Esophagus squamous epithelium (tissue), 5 donors: ENCODE results near the gene KLHL7. TPM values are rescaled to one million over a fixed set of nuclear protein-coding genes. Genes with fewer than 3 reads are reported as not detected.

Experiments
- DNase-seq: peaks from one replicate; lab custom pipeline; 2025; lab: John Stamatoyannopoulos, UW
- H3K27ac ChIP-seq, 4 donors: fragments of 200-600 bp; sonication (generic); one replicate each; pipeline ENCODE4 v1.5.1; 2016 to 2019; ENCODE audit warnings: mild to moderate bottlenecking in 1 of 4
- H3K27me3 ChIP-seq, 4 donors: fragments of 200-600 bp; sonication (generic); 1 replicate in 3 of 4; 2 replicates in 1 of 4; pipeline versions ENCODE4 v1.5.1 to v1.6.0; 2017 to 2021; ENCODE audit warnings: antibody characterized with exemption in 1 of 4
- H3K36me3 ChIP-seq, 3 donors: fragments of 200-600 bp; sonication (generic); one replicate each; pipeline ENCODE4 v1.5.1; 2016 to 2019
- H3K4me1 ChIP-seq, 3 donors: fragments of 200-600 bp; sonication (generic); one replicate each; pipeline ENCODE4 v1.5.1; 2017 to 2019
- H3K4me3 ChIP-seq, 4 donors: fragments of 200-600 bp; sonication (generic); 1 replicate in 3 of 4; 2 replicates in 1 of 4; pipeline ENCODE4 v1.5.1; 2016 to 2019; ENCODE audit warnings: mild to moderate bottlenecking in 2 of 4, moderate library complexity in 1 of 4
- H3K9me3 ChIP-seq, 3 donors: fragments of 200-600 bp; sonication (generic); one replicate each; pipeline ENCODE4 v1.5.1; 2016 to 2019
- CTCF ChIP-seq, 6 experiments: fragments of 450-650 bp in 4 of 6; fragments of 200-600 bp in 2 of 6; sonication (generic) in 2 of 6; IDR thresholded peaks; one replicate each; pipeline ENCODE4 v1.5.1; 2016 to 2019; ENCODE audit warnings: antibody characterized with exemption in 6 of 6, mild to moderate bottlenecking in 4 of 6, moderate library complexity in 4 of 6
- POLR2A ChIP-seq, 4 donors: fragments of 450-650 bp; IDR thresholded peaks; one replicate each; pipeline ENCODE4 v1.6.1; 2017; ENCODE audit warnings: antibody characterized with exemption in 4 of 4, mild to moderate bottlenecking in 4 of 4, moderate library complexity in 3 of 4
- WGBS, 2 donors: methylation state at CpG; one replicate each; pipeline ENCODE4 v1.1.5; 2018; 5-methylcytosine and 5-hydroxymethylcytosine counted together
- intact Hi-C: fragments of 100-400 bp; cut with DNase I; formaldehyde crosslinking; loops from one replicate; pipeline ENCODE4 v1.15.0; 2022
- total RNA-seq, 4 donors: library from RNA; depleted of rRNA; stranded (reverse); fragments of >200 nt; gene quantifications; one replicate each; pipeline ENCODE4 v1.1.0, GENCODE V29; 2016
- donor health status: DM: yes; HTN: yes; CAD: no.

KLHL7 gene
- total RNA-seq, 4 donors from 2014 or later: 16.3 to 26.9 (median 20.5) TPM

DNA sequence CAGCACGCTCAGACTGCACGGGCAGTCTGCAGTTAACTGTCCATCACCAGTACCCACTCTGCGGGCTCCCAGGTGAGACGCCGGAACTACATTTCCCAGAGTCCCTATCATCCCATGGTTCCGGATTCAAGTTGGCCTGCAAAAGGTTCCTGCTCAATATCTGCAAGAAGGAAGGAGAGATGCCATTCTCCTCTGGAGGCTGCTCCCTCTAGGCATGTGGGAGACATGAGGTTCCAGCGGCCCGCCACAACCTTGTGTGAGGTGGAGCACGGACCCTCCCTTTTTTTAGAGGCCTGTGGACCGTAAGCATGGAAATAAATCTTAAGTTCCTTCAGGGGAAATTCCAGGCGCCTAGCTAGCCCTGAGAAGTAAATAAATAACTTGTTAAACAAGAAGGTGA, 106.0 kb downstream of the KLHL7 start:
- 66 to 81% methylated on average over 7 to 8 of the region's 11 CpGs for WGBS, 2 donors
- H3K36me3 ChIP-seq: no peaks in the 10 kb centered on the region
- intact Hi-C loops: no loop called here

GRCh38 chr7:23212395-23212794, 106.8 kb downstream of the KLHL7 start:
- Histone ChIP-seq H3K4me3 (no peak overlapping the region), H3K4me1 (no peaks in the 10 kb centered on the region), H3K9me3 (no peaks in the 10 kb centered on the region), H3K36me3 (no peaks in the 10 kb centered on the region), H3K27ac (no peak overlapping the region), H3K27me3 (no peaks in the 10 kb centered on the region)
- intact Hi-C loops: no loop called here
- TF ChIP-seq POLR2A (IDR thresholded peaks at IDR 0.05): no peak
- no peak for TF ChIP-seq CTCF (IDR thresholded peaks at IDR 0.05)
- DNase-seq: no peak
- WGBS, 2 donors: 85 to 88% methylated on average over 2 of the region's 2 CpGs

More for the DNA sequence above, 106.0 kb downstream of the KLHL7 start:
- TF ChIP-seq POLR2A (IDR thresholded peaks at IDR 0.05) (no peak), CTCF (IDR thresholded peaks at IDR 0.05) (no peak)
- no peak overlapping the region for H3K4me3 ChIP-seq
- no peak overlapping the region for H3K27ac ChIP-seq
- no peaks in the 10 kb centered on the region for H3K9me3 ChIP-seq
- H3K27me3 ChIP-seq: no peaks in the 10 kb centered on the region
- no peaks in the 10 kb centered on the region for H3K4me1 ChIP-seq
- DNase-seq: no peak

- 67 to 79% methylated on average over 4 of the region's 4 CpGs for WGBS, 2 donors
- intact Hi-C loops: no loop called here
- Histone ChIP-seq H3K4me3 (no peak overlapping the region), H3K27ac (no peak overlapping the region), H3K4me1 (no peaks in the 10 kb centered on the region), H3K27me3 (no peaks in the 10 kb centered on the region), H3K36me3 (no peaks in the 10 kb centered on the region), H3K9me3 (no peaks in the 10 kb centered on the region)
- DNase-seq: no peak
- TF ChIP-seq CTCF (IDR thresholded peaks at IDR 0.05) (no peak), POLR2A (IDR thresholded peaks at IDR 0.05) (no peak)
Observed at GRCh38 chr7:23212841-23213240, 107.3 kb downstream of the KLHL7 start.

- Histone ChIP-seq H3K27ac (no peak overlapping the region), H3K4me3 (no peak overlapping the region), H3K4me1 (no peaks in the 10 kb centered on the region), H3K27me3 (no peaks in the 10 kb centered on the region), H3K36me3 (no peaks in the 10 kb centered on the region), H3K9me3 (no peaks in the 10 kb centered on the region)
- TF ChIP-seq POLR2A (IDR thresholded peaks at IDR 0.05) (no peak), CTCF (IDR thresholded peaks at IDR 0.05) (no peak)
- intact Hi-C loops: no loop called here
- DNase-seq: no peak
- WGBS, 2 donors: 92 to 99% methylated on average over 11 of the region's 11 CpGs
Observed at GRCh38 chr7:23213755-23214154, 108.2 kb downstream of the KLHL7 start.

DNA sequence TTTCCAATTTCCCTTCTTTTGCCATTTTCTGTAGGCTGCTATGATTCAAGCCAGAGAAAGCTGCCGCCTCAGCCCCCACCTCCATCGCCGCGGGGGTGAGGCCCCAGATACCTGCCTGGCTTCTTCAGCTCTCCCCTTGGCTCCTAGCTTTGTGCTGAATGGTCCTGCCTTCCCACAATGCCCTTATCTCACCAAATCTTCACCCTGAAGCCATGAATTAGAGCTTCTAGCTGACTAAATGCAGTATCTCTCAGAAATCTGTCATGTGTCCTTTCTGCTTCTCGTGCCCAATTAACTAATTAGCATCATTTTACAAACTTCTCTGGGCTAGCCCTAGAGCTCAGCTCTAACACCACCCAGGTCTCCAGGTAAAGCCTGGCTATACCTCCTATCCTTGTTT, 108.8 kb downstream of the KLHL7 start:
- H3K4me3 ChIP-seq: no peak overlapping the region
- no peaks in the 10 kb centered on the region for H3K4me1 ChIP-seq
- no peak overlapping the region for H3K27ac ChIP-seq
- no peaks in the 10 kb centered on the region for H3K36me3 ChIP-seq
- no peak for DNase-seq
- WGBS, 2 donors: 84 to 88% methylated on average over 5 of the region's 5 CpGs
- H3K9me3 ChIP-seq: no peaks in the 10 kb centered on the region
- no peak for TF ChIP-seq CTCF (IDR thresholded peaks at IDR 0.05)
- TF ChIP-seq POLR2A (IDR thresholded peaks at IDR 0.05): no peak
- intact Hi-C loops: no loop called here
- no peaks in the 10 kb centered on the region for H3K27me3 ChIP-seq
